Panc1 (cell line): ENCODE results near the gene ZFYVE16. TPM values are rescaled to one million over a fixed set of nuclear protein-coding genes. Genes with fewer than 3 reads are reported as not detected.

Source experiments
- ATAC-seq: fragments of 200-7000 bp; cut with Tn5 transposase; 2 replicates; pipeline ENCODE4 v1.9.1; 2020; ENCODE audit warnings: mild to moderate bottlenecking, moderate library complexity
- BruUV-seq: library from RNA; stranded (reverse); fragments of 400-500 nt; replicated peaks from 2 replicates; lab custom pipeline; 2021; lab: Mats Ljungman, UMichigan
- CTCF ChIA-PET: fragments of 300-600 bp; sonication (Branson Sonifier 250); formaldehyde crosslinking; loops from one replicate; lab custom pipeline; 2022; ENCODE audit warnings: antibody characterized with exemption; lab: Charles Lee
- POLR2A ChIA-PET: fragments of 300-600 bp; sonication (Branson Sonifier 250); formaldehyde crosslinking; loops from one replicate; lab custom pipeline; 2022; ENCODE audit warnings: antibody characterized with exemption; lab: Charles Lee
- DNase-seq: peaks from one replicate; pipeline ENCODE4 v3.0.0-alpha.2; 2010; ENCODE audit warnings: low read depth, low spot score
- H3K27ac ChIP-seq: 2 replicates; pipeline ENCODE4 v1.5.1; 2011; ENCODE audit warnings: mild to moderate bottlenecking, low read length, inconsistent platforms
- H3K27me3 ChIP-seq: fragments of 200-500 bp; sonication (Bioruptor generic); 2 replicates; pipeline ENCODE4 v1.6.0; 2014; ENCODE audit warnings: low read length, inconsistent platforms; ENCODE audit not compliant: control insufficient read depth, insufficient read depth
- H3K36me3 ChIP-seq: fragments of 200-500 bp; sonication (Bioruptor generic); 2 replicates; pipeline ENCODE4 v1.5.1; 2014; ENCODE audit warnings: inconsistent platforms, mild to moderate bottlenecking, low read length, moderate library complexity; ENCODE audit not compliant: control insufficient read depth, insufficient read depth
- H3K4me1 ChIP-seq: 2 replicates; pipeline ENCODE4 v1.5.1; 2011; ENCODE audit warnings: inconsistent platforms, mild to moderate bottlenecking, low read length, moderate library complexity; ENCODE audit not compliant: control insufficient read depth, insufficient read depth
- H3K4me3 ChIP-seq, 2 experiments: 2 replicates each; pipeline ENCODE4 v1.5.1; 2011 to 2012; ENCODE audit warnings: low read depth in 2 of 2, low read length in 2 of 2, mild to moderate bottlenecking in 2 of 2, inconsistent platforms in 1 of 2, moderate library complexity in 1 of 2
- H3K9me3 ChIP-seq: fragments of 200-500 bp; sonication (Bioruptor generic); 2 replicates; pipeline ENCODE4 v1.5.1; 2014; ENCODE audit warnings: low read depth, mild to moderate bottlenecking, inconsistent platforms, low read length, moderate library complexity; ENCODE audit not compliant: control insufficient read depth, insufficient read depth
- CTCF ChIP-seq: fragments of 450-650 bp; IDR thresholded peaks from 2 replicates; pipeline ENCODE4 v1.5.1; 2017; ENCODE audit warnings: mild to moderate bottlenecking
- POLR2AphosphoS5 ChIP-seq: IDR thresholded peaks from 2 replicates; pipeline ENCODE4 v1.6.1; 2012; ENCODE audit warnings: mild to moderate bottlenecking, low read depth, low read length, moderate library complexity
- REST ChIP-seq, 2 experiments: IDR thresholded peaks; 2 replicates each; pipeline ENCODE4 v1.6.1; 2011 to 2012; ENCODE audit warnings: low read depth in 2 of 2, control low read depth in 1 of 2, low read length in 1 of 2, mild to moderate bottlenecking in 1 of 2, moderate library complexity in 1 of 2; ENCODE audit not compliant: insufficient read depth in 1 of 2
- SIN3A ChIP-seq: IDR thresholded peaks from 2 replicates; pipeline ENCODE4 v1.6.1; 2012; ENCODE audit warnings: low read depth, mild to moderate bottlenecking, low read length, moderate library complexity, borderline replicate concordance; ENCODE audit not compliant: insufficient read depth
- TCF7L2 ChIP-seq: IDR thresholded peaks from 2 replicates; pipeline ENCODE4 v1.6.1; 2011; ENCODE audit warnings: mild to moderate bottlenecking, low read depth, low read length, inconsistent platforms
- in situ Hi-C: cut with HindIII; loops from 2 replicates; pipeline ENCODE4 v1.10.0; 2016; ENCODE audit warnings: low sequenced_read_pairs, low pct_unique_long_range_greater_than_20kb
- intact Hi-C: fragments of 100-400 bp; cut with micrococcal nuclease; formaldehyde crosslinking; loops from one replicate; pipeline ENCODE4 v1.10.0; 2022; ENCODE audit not compliant: unreplicated experiment
- total RNA-seq: library from RNA; stranded (reverse); gene quantifications from one replicate; pipeline ENCODE4 v1.2.1, GENCODE V29; 2021; ENCODE audit not compliant: unreplicated experiment

ZFYVE16 gene
- total RNA-seq, 1 experiment from 2014 or later = 54.6 TPM

GRCh38 chr5:80508844-80509243 lies 101.0 kb downstream of the ZFYVE16 start:
- no TSS peak for BruUV-seq
- CTCF ChIA-PET = interaction anchor here (0.7 kb wide), 1 partner anchor 21 kb away, joined by 3 read pairs; no protein-coding TSS in a partner anchor
- H3K4me3 ChIP-seq = no peak overlapping the region
- ATAC-seq = no peak
- no peak for TF ChIP-seq TCF7L2
- TF ChIP-seq SIN3A = no peak
- no peak for TF ChIP-seq POLR2AphosphoS5
- TF ChIP-seq REST (IDR thresholded peaks at IDR 0.05; ENCODE audit: insufficient read depth in 1 of 2, low read depth in 2 of 2, low read length in 1 of 2) = no peak
- no peak for TF ChIP-seq CTCF
- no peak overlapping the region for H3K27ac ChIP-seq
- H3K27me3 ChIP-seq = no peaks in the 10 kb centered on the region
- no peaks in the 10 kb centered on the region for H3K36me3 ChIP-seq
- POLR2A ChIA-PET = no interaction called here
- no peaks in the 10 kb centered on the region for H3K9me3 ChIP-seq
- no peak for DNase-seq
- H3K4me1 ChIP-seq = no peaks in the 10 kb centered on the region
- intact Hi-C loops = no loop called here
- in situ Hi-C loops = no loop called here

GRCh38 chr5:80509362-80509761 lies 101.5 kb downstream of the ZFYVE16 start:
- no peak overlapping the region for H3K4me3 ChIP-seq
- no TSS peak for BruUV-seq
- no peak for ATAC-seq
- H3K9me3 ChIP-seq = no peaks in the 10 kb centered on the region
- TF ChIP-seq REST (IDR thresholded peaks at IDR 0.05; ENCODE audit: insufficient read depth in 1 of 2, low read depth in 2 of 2, low read length in 1 of 2) (no peak), CTCF (no peak), POLR2AphosphoS5 (no peak), TCF7L2 (no peak), SIN3A (no peak)
- DNase-seq = no peak
- POLR2A ChIA-PET = no interaction called here
- CTCF ChIA-PET = no interaction called here
- H3K27me3 ChIP-seq = no peaks in the 10 kb centered on the region
- no peak overlapping the region for H3K27ac ChIP-seq
- intact Hi-C loops = no loop called here
- H3K4me1 ChIP-seq = no peaks in the 10 kb centered on the region
- in situ Hi-C loops = no loop called here
- H3K36me3 ChIP-seq = no peaks in the 10 kb centered on the region
